WTC11 (cell line): ENCODE results near the gene LGMN.

Experiments
- ATF2 ChIP-seq: sonication (generic); formaldehyde crosslinking; IDR thresholded peaks from 2 replicates; pipeline ENCODE4 v1.8.1; 2022; ENCODE audit warnings: low read depth, missing genetic modification reagents, borderline replicate concordance
- CBFB ChIP-seq: sonication (generic); formaldehyde crosslinking; IDR thresholded peaks from 2 replicates; pipeline ENCODE4 v1.8.1; 2022; ENCODE audit warnings: mild to moderate bottlenecking, low read depth, missing genetic modification reagents
- CTCF ChIP-seq: fragments of 200-600 bp; IDR thresholded peaks from 2 replicates; pipeline ENCODE4 v1.8.0; 2022; ENCODE audit warnings: antibody characterized with exemption
- ELF4 ChIP-seq: sonication (generic); formaldehyde crosslinking; IDR thresholded peaks from 2 replicates; pipeline ENCODE4 v1.8.1; 2022; ENCODE audit warnings: low read depth, mild to moderate bottlenecking, moderate library complexity, missing genetic modification reagents
- FOXK1 ChIP-seq: sonication (generic); formaldehyde crosslinking; IDR thresholded peaks from 2 replicates; pipeline ENCODE4 v1.8.0; 2022; ENCODE audit warnings: mild to moderate bottlenecking, moderate library complexity, missing genetic modification reagents
- HMGA2 ChIP-seq: fragments of 250-450 bp; sonication (Bioruptor Pico); IDR thresholded peaks from 2 replicates; pipeline ENCODE4 v1.4.0; 2021; ENCODE audit warnings: mild to moderate bottlenecking, moderate library complexity
- KAT7 ChIP-seq: sonication (generic); formaldehyde crosslinking; IDR thresholded peaks from 2 replicates; pipeline ENCODE4 v1.8.1; 2023; ENCODE audit warnings: missing genetic modification reagents, mild to moderate bottlenecking, borderline replicate concordance
- PREB ChIP-seq: sonication (generic); formaldehyde crosslinking; IDR thresholded peaks from 2 replicates; pipeline ENCODE4 v1.8.1; 2022; ENCODE audit warnings: mild to moderate bottlenecking, missing genetic modification reagents, moderate library complexity, borderline replicate concordance
- SMAD3 ChIP-seq: sonication (generic); formaldehyde crosslinking; IDR thresholded peaks from 2 replicates; pipeline ENCODE4 v1.8.0; 2022; ENCODE audit warnings: missing genetic modification reagents, mild to moderate bottlenecking, borderline replicate concordance
- TF ChIP-seq, protein P1 (sequence below): sonication (generic); formaldehyde crosslinking; IDR thresholded peaks from 2 replicates; pipeline ENCODE4 v1.8.1; 2022; ENCODE audit warnings: missing genetic modification reagents, borderline replicate concordance
- TF ChIP-seq, protein P2 (sequence below): fragments of 250-450 bp; sonication (Bioruptor Pico); conservative IDR thresholded peaks from 2 replicates; pipeline ENCODE4 v1.9.0; 2021; ENCODE audit warnings: mild to moderate bottlenecking

GRCh38 chr14:92728759-92729364, 19.6 kb downstream of the LGMN start:
- no peak for TF ChIP-seq CTCF
- no peak for TF ChIP-seq PREB (CRISPR knock-in tag)
- TF ChIP-seq ATF2 (CRISPR knock-in tag): no peak
- TF ChIP-seq FOXK1 (CRISPR knock-in tag): no peak
- no peak for TF ChIP-seq ELF4 (CRISPR knock-in tag)
- TF ChIP-seq HMGA2 (CRISPR knock-in tag): no peak
- TF ChIP-seq KAT7: no peak
- TF ChIP-seq, protein P1, sequence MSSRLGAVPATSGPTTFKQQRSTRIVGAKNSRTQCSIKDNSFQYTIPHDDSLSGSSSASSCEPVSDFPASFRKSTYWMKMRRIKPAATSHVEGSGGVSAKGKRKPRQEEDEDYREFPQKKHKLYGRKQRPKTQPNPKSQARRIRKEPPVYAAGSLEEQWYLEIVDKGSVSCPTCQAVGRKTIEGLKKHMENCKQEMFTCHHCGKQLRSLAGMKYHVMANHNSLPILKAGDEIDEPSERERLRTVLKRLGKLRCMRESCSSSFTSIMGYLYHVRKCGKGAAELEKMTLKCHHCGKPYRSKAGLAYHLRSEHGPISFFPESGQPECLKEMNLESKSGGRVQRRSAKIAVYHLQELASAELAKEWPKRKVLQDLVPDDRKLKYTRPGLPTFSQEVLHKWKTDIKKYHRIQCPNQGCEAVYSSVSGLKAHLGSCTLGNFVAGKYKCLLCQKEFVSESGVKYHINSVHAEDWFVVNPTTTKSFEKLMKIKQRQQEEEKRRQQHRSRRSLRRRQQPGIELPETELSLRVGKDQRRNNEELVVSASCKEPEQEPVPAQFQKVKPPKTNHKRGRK: no peak
- TF ChIP-seq CBFB (CRISPR knock-in tag): no peak
- TF ChIP-seq, protein P2, sequence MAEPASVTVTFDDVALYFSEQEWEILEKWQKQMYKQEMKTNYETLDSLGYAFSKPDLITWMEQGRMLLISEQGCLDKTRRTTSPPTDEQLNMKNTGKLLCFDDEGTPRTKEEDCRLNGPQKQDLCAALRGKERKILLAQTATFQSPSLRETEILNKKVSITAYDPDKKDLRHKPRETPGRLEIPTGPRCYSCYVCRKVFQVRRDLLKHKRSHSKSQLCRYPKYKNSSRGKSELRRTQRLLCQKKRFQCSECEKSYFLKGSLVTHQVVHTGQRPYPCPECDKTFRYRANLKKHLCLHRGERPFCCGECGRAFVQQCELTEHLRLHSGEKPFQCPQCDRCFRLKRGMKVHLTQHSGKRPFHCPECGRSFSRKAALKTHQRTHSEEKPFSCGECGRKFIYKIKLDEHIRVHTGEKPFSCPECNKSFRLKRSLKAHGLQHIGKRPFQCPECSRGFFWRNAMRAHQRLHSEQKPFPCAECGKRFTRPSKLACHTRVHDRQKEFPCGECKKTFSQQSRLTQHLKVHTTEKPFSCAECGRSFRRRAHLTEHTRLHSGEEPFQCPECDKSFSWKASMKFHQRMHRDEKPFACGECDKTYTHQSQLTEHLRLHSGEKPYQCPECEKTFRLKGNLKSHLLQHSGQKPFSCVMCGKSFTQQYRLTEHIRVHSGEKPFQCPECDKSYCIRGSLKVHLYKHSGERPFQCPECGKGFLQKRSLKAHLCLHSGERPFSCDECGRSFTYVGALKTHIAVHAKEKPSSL (CRISPR knock-in tag): no peak
- TF ChIP-seq SMAD3: no peak
